Vagina (tissue), 2 donors: ENCODE measurements around the gene EXOC3. TPM values are rescaled to one million over a fixed set of nuclear protein-coding genes. Genes with fewer than 3 reads are reported as not detected.
A peak's percentile ranks its signal among the peaks of the same experiment; 100 is the strongest.

Source experiments
- DNase-seq, 2 donors: peaks; one replicate each; pipeline ENCODE4 v3.0.0-alpha.2; 2017; ENCODE audit errors: extremely low spot score in 2 of 2
- H3K27ac ChIP-seq: fragments of 200-600 bp; sonication (generic); one replicate; pipeline ENCODE4 v1.5.1; 2019
- H3K27me3 ChIP-seq: fragments of 200-600 bp; sonication (generic); one replicate; pipeline ENCODE4 v1.5.1; 2019
- H3K36me3 ChIP-seq, 2 donors: fragments of 200-600 bp; sonication (generic); one replicate each; pipeline ENCODE4 v1.5.1; 2017 to 2019
- H3K4me1 ChIP-seq: fragments of 200-600 bp; sonication (generic); one replicate; pipeline ENCODE4 v1.5.1; 2019
- H3K4me3 ChIP-seq, 2 donors: fragments of 200-600 bp; sonication (generic); 1 replicate in 1 of 2; 2 replicates in 1 of 2; pipeline ENCODE4 v1.5.1; 2016 to 2019
- H3K9me3 ChIP-seq: fragments of 200-600 bp; sonication (generic); one replicate; pipeline ENCODE4 v1.5.1; 2019
- POLR2A ChIP-seq, 2 donors: fragments of 450-650 bp; IDR thresholded peaks; one replicate each; pipeline ENCODE4 v1.6.1; 2017; ENCODE audit warnings: antibody characterized with exemption in 2 of 2, mild to moderate bottlenecking in 2 of 2, moderate library complexity in 2 of 2
- POLR2AphosphoS5 ChIP-seq, 2 donors: sonication (generic); formaldehyde crosslinking; IDR thresholded peaks; one replicate each; pipeline ENCODE4 v1.9.0; 2017; ENCODE audit warnings: antibody characterized with exemption in 2 of 2, mild to moderate bottlenecking in 2 of 2, low read depth in 1 of 2; ENCODE audit not compliant: insufficient read depth in 1 of 2
- intact Hi-C: fragments of 100-400 bp; cut with DNase I; formaldehyde crosslinking; loops from one replicate; pipeline ENCODE4 v1.15.1; 2023
- total RNA-seq: library from RNA; depleted of rRNA; stranded (reverse); fragments of >200 nt; gene quantifications from one replicate; pipeline ENCODE4 v1.2.3, GENCODE V29; 2016
- TF ChIP-seq, protein P1 (sequence below), 3 experiments: fragments of 450-650 bp in 2 of 3; fragments of 200-600 bp in 1 of 3; sonication (generic) in 1 of 3; IDR thresholded peaks; one replicate each; pipeline ENCODE4 v1.5.1; 2017 to 2019; ENCODE audit warnings: antibody characterized with exemption in 3 of 3, mild to moderate bottlenecking in 2 of 3, moderate library complexity in 2 of 3

The EXOC3 gene
- total RNA-seq, 1 donor from 2014 or later = 67.5 TPM

DNA sequence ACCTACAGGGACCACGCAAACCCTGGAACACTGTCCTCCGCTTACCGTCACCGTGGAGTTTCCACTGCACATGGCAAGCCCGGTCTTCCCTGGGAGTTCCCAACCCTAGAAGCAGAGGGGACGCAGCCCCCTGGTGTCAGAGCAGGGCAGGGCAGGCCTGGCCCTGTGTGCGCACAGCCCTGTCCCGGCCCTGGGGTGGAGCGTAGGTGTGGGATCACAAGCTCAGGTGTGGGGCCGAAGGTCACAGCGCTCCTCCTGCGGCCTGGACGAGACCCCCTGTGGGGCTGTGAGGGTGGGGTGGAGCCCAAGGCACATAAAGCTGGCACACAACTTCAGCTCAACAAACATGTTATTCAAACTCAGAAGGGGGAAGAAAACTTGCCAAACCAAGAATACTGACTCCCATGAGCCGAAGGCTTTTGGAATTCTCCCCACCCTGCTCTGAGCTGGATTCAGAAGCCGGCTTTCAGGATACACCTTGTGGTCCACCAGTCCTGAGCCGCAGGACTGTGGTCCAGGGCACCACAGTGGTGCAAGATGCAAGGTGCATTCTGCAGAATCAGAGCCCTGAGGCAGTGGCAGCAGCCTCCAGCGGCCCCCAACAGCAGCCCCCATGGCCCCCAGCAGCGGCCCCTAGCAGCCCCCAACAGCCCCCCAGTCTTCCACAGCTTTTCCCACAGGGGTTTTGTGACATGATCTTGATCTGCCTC, 11.8 kb upstream of the EXOC3 start:
- no peak for DNase-seq
- Histone ChIP-seq H3K27me3 (no peaks in the 10 kb centered on the region), H3K36me3 (no peaks in the 10 kb centered on the region), H3K27ac (no peak overlapping the region), H3K9me3 (no peaks in the 10 kb centered on the region), H3K4me1 (peaks cover 16% of the 10 kb centered on the region), H3K4me3 (no peak overlapping the region)
- TF ChIP-seq POLR2AphosphoS5 (IDR thresholded peaks at IDR 0.05; ENCODE audit: insufficient read depth in 1 of 2, low read depth in 1 of 2) = no peak
- TF ChIP-seq, protein P1, sequence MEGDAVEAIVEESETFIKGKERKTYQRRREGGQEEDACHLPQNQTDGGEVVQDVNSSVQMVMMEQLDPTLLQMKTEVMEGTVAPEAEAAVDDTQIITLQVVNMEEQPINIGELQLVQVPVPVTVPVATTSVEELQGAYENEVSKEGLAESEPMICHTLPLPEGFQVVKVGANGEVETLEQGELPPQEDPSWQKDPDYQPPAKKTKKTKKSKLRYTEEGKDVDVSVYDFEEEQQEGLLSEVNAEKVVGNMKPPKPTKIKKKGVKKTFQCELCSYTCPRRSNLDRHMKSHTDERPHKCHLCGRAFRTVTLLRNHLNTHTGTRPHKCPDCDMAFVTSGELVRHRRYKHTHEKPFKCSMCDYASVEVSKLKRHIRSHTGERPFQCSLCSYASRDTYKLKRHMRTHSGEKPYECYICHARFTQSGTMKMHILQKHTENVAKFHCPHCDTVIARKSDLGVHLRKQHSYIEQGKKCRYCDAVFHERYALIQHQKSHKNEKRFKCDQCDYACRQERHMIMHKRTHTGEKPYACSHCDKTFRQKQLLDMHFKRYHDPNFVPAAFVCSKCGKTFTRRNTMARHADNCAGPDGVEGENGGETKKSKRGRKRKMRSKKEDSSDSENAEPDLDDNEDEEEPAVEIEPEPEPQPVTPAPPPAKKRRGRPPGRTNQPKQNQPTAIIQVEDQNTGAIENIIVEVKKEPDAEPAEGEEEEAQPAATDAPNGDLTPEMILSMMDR (IDR thresholded peaks at IDR 0.05) = peak; percentile 37 to 63 (median 50)
- intact Hi-C loops = no loop called here

DNA sequence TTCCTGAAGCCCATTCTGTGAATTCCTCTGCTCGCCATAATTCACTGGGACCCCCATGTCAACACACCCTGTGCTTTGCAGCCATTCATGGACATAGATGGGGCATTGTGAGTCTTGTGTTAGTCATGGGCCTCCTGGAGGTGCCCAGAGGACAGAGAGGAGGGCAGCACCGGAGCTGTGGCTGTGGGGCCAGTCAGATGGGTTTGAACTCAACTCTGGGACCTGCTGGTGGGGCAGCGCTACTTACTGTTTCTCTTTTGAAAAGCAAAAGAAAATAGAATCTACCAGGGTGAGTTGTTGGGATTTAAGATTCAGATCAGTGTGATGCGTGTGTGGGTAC, 11.3 kb upstream of the EXOC3 start:
- peaks cover 16% of the 10 kb centered on the region for H3K4me1 ChIP-seq
- TF ChIP-seq, protein P1 (IDR thresholded peaks at IDR 0.05) = no peak
- TF ChIP-seq POLR2A (IDR thresholded peaks at IDR 0.05) (no peak), POLR2AphosphoS5 (IDR thresholded peaks at IDR 0.05; ENCODE audit: insufficient read depth in 1 of 2, low read depth in 1 of 2) (no peak)
- no peak overlapping the region for H3K4me3 ChIP-seq
- H3K27me3 ChIP-seq = no peaks in the 10 kb centered on the region
- no peaks in the 10 kb centered on the region for H3K36me3 ChIP-seq
- no peak overlapping the region for H3K27ac ChIP-seq
- H3K9me3 ChIP-seq = no peaks in the 10 kb centered on the region
- DNase-seq = no peak
- intact Hi-C loops = no loop called here

DNA sequence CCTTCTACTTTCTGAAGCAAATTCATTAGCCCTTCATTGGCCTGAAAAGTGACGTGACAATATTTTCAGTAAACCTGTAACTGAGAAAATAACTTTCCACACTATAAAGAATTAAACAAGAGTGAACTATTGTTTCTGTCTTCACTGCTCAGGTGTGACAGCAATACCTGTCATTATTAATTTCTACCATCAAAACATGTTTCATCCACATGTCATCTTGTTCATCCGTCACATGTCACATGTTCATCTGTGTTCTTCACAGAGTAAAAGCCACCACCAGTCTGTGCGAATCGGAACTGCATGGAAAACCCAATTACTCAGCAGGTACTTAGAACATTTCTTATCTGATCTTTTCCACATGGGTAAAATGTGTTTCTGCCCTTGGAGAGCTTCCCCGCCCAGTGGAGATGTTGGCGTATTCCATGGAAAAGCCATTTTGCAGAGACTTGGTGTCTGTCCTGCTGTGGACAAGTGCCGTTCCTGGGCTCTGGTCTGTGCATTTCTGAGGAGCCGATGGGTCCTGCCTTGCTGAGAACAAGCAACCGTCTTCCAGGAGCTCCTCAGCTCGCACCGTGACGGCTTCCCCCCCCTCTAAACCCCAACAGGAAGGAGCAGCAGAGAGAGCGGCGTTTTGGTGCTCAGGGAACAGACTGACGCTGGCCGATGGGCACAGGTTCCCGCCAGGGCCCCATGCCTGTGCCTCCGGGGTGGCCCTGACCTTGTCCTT, 10.6 kb upstream of the EXOC3 start:
- no peak for DNase-seq
- Histone ChIP-seq H3K27me3 (no peaks in the 10 kb centered on the region), H3K4me3 (no peak overlapping the region), H3K36me3 (no peaks in the 10 kb centered on the region), H3K27ac (no peak overlapping the region), H3K4me1 (peaks cover 16% of the 10 kb centered on the region), H3K9me3 (no peaks in the 10 kb centered on the region)
- intact Hi-C loops = no loop called here
- TF ChIP-seq, protein P1 (IDR thresholded peaks at IDR 0.05) = no peak
- TF ChIP-seq POLR2A (IDR thresholded peaks at IDR 0.05) = no peak
- no peak for TF ChIP-seq POLR2AphosphoS5 (IDR thresholded peaks at IDR 0.05; ENCODE audit: insufficient read depth in 1 of 2, low read depth in 1 of 2)

DNA sequence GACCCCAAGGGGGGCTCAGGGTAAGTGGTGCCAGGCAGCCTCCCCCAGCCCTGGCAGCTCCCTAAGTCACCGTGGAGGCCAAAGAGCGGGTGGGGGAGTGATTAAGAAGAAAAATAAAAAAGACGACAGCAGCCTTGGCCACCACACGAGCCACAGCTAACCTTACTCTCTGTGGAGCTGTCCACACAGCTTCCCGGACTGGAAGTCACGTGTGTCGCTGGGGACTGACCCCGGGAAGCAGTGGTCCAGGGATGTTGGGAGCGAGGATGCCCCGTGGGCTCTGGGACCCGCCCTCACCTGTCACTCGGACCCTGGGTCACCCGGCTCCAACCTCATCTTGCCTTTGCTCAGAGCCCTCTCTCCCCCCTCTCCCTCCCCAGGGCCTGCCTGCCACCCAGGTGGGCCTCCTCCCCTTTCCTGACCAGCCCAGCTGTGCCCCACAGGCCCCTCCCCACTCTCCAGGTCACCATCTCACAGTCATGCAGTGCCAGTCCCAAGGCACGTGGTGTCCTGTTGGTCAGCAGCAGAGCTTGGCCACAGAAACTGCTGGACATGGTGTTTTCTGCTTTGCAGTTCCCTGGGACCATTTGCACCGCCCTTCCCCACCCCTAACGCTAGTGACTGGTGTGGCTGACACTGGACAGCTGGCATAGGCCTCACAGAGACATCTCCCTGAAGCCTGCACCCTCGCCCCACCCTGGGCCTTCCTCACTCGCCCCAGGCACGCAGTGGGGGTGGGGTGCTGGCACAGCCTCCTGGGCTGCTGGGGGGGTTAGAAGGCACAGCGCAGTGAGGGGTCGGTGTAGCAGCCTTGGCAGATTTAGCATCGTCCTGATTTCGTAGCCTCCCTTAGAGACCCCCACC, 9.8 kb upstream of the EXOC3 start:
- intact Hi-C loops = no loop called here
- no peak for TF ChIP-seq POLR2A (IDR thresholded peaks at IDR 0.05)
- DNase-seq = no peak
- H3K4me3 ChIP-seq = no peak overlapping the region
- H3K36me3 ChIP-seq = no peaks in the 10 kb centered on the region
- H3K9me3 ChIP-seq = no peaks in the 10 kb centered on the region
- peaks cover 16% of the 10 kb centered on the region for H3K4me1 ChIP-seq
- no peak overlapping the region for H3K27ac ChIP-seq
- no peaks in the 10 kb centered on the region for H3K27me3 ChIP-seq

DNA sequence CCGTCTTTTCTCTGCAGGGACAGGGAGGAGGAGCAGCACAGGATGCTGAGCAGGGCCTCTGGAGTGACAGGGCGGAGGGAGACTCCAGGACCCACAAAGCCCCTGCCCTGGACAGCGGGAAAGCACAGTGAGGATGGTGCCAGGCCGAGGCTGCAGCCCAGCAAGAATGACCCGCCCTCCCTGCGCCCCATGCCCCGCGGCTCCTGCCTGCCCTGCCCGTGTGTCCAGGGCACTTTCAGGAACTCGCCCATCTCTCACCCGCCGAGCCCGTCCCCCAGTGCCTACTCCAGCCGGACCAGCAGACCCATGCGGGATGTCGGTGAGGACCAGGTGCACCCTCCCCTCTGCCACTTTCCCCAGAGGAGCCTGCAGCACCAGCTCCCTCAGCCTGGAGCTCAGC, 9.1 kb upstream of the EXOC3 start:
- H3K27ac ChIP-seq = no peak overlapping the region
- peaks cover 16% of the 10 kb centered on the region for H3K4me1 ChIP-seq
- H3K9me3 ChIP-seq = no peaks in the 10 kb centered on the region
- no peaks in the 10 kb centered on the region for H3K27me3 ChIP-seq
- no peaks in the 10 kb centered on the region for H3K36me3 ChIP-seq
- intact Hi-C loops = no loop called here
- H3K4me3 ChIP-seq = no peak overlapping the region
- DNase-seq = no peak
- no peak for TF ChIP-seq POLR2A (IDR thresholded peaks at IDR 0.05)
- TF ChIP-seq, protein P1 (IDR thresholded peaks at IDR 0.05) = no peak
- TF ChIP-seq POLR2AphosphoS5 (IDR thresholded peaks at IDR 0.05; ENCODE audit: insufficient read depth in 1 of 2, low read depth in 1 of 2) = no peak
